PFSK-1 (cell line): ENCODE measurements around the gene NRDE2.

Source experiments
- POLR2AphosphoS5 ChIP-seq: IDR thresholded peaks from 2 replicates; pipeline ENCODE4 v1.6.1; 2012; ENCODE audit warnings: low read depth, mild to moderate bottlenecking, control low read depth, low read length, moderate library complexity
- SIN3A ChIP-seq: IDR thresholded peaks from 2 replicates; pipeline ENCODE4 v1.6.1; 2012; ENCODE audit warnings: mild to moderate bottlenecking, low read length, moderate library complexity, borderline replicate concordance; ENCODE audit not compliant: insufficient read depth
- TAF1 ChIP-seq: IDR thresholded peaks from 2 replicates; pipeline ENCODE4 v1.6.1; 2012; ENCODE audit warnings: low read length, control low read depth, borderline replicate concordance; ENCODE audit not compliant: insufficient read depth

DNA sequence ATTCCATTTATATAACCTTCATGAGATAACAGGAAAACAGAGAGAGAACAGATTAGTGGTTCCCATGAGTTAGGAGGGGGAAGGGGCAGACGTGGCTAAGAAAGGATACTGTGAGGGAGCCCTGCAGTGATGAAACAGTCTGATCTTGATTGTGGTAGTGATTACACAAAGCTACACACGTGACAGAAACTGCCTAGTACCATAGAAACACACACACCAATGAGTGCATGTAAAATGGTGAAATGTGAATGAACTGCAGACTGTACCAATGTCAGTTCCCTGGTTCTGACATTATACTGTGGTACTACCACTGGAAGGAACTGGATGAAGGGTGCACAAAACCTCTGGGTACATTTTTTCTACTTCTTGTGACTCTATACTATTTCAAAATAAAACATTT lies 36.9 kb downstream of the NRDE2 start:
- TF ChIP-seq POLR2AphosphoS5 (no peak), TAF1 (no peak), SIN3A (no peak)
